SIG-M5 (cell line): ENCODE measurements around the gene TMEM167B.
A peak's percentile ranks its signal among the peaks of the same experiment; 100 is the strongest.
"Not testable (repeated sequence)": the region's sequence is repeated elsewhere in the genome, so short reads cannot be mapped to it uniquely, and the experiment has no call there.

Experiments used
- DNase-seq: peaks from one replicate; lab custom pipeline; 2025; lab: John Stamatoyannopoulos, UW

Gene TMEM167B

DNA sequence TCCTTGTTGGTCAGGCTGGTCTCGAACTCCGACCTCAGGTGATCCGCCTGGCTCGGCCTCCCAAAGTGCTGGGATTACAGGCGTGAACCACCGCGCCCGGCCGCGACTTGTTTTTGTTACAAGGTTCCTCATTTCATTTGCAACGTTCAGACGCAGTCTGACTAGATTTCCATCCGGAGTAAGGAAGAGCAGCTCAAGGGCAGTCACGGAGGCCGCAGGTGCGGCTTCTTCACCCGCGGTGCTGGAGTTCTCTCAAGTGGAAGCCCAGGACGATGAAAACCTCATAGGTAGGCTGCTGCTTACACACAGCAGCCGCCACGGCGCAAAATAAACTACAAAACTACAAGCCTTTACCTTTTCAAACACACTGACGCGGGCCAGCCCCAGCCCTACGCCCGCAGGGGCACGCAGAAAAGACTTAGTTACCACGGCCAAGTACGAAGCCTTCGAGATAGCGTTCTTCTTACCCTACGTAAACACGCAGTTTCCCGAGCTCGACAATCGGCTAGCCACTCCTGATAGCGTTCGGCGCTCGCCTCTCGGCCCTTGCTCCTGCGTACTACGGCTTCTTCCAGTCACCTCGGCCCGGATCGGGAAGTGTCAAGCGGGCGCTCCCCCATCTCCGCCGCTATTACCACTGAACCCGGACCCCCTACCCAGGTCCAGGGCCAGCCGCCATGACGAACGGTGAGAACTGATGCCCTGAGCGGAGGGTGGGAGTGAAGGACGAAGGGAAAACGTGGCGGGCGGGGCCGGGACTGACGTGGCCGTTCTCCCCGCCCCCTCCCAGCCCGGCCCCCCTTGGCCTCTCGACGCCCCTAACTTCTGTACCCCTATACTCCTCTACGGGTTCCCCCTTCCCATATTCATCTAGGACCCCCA lies at the start of gene TMEM167B:
TMEM167B (plus strand) TSS at position 569 of the 882 bp plus-strand sequence; CDS start at position 678, 109 bp downstream.
- DNase-seq: peak; percentile 85

DNA sequence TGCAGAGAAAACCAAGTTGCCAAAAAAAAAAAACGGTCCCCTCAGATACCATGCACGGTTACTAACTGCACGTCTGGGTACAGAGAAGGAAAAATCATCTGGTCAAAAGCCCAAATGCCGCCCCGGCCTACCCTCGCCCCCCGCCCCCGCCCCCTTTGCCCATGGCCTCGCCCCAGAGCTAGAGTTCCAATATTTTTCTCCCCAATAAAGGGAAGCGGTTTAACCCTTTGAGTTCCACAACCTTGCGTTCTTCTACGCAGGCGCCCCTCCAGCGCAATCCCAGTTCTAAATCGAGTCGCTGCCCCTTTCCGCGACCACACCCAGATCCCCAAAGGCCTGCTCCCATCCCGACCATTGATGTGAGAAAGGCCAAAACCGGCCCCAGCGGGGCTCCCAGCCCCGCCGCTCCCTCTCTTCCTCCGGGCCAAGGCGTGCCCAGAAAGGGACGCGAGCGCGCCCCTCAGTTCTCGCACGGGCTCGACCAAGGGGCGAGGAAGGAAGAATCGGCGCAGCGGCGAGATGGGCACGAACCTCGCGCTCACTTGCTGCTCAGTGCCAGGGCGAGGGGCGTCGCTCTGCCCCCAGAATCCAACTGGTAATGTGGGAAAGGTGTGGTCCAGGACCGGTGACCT lies 49.5 kb upstream of the TMEM167B start:
- no peak for DNase-seq

DNA sequence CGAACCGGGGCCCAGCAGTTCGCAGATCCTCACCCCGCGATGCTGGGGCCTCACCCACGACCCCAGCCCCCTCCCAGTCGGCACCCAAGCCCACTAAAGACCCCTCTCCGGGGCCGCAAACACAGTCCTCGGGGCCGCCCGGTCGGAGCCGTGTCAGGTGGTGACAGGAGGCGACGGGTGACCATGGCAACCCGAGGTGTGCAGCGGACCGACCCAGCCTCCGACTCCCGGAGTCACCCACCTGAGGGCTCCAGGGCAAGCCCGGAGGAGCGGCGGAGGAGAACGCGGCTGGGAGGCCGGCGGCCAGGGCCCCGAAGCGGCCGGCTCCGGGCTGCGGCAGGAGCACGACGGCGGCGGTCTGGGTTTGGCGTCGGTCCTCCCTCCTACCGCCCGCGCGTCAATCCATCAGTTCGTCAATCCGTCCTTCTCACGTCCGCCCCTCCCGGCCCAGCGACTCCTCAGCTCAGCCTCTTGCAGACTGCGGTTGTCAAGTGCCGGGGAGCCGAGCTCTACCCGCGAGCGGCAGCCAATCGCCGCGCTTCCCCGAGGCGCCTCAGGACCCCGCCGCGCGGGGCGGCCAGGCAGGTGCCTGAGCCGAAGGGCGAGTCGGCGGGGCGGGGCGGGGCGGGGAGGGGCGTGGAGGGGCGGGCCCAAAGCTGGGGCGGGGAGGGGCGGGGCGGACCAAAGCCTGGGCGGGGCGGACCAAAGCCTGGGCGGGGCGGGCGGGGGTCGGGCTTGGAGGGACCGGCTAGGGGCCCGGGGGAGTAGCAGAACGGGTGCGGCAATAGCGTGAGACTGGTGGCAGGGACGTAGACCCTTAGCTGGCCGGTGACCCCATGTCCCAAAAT lies 48.7 kb upstream of the TMEM167B start, which contains the start of gene WDR47:
WDR47 (minus strand) TSS at position 482 of the 848 bp plus-strand sequence. CDS start 18,590 bp downstream, outside the sequence.
- peak; percentile 83 for DNase-seq

DNA sequence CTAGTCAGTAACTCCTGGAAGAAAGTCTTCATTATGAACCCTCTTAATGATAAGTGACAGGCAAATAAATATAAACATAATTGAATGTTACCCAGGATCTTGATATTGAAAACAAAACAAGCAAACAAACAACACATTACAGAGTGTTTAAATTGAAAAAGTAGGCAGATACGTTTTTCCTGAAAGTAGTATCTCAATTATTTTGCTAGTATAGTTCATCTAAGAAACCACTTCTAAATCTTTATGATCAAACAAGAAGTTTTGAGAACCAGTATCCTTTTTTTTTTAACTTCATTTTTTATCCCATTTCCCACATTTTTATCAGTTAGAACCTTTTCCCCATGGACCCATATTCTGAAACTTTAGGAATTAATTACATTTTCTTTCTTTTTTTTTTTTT lies 45.0 kb upstream of the TMEM167B start:
- no peak for DNase-seq

DNA sequence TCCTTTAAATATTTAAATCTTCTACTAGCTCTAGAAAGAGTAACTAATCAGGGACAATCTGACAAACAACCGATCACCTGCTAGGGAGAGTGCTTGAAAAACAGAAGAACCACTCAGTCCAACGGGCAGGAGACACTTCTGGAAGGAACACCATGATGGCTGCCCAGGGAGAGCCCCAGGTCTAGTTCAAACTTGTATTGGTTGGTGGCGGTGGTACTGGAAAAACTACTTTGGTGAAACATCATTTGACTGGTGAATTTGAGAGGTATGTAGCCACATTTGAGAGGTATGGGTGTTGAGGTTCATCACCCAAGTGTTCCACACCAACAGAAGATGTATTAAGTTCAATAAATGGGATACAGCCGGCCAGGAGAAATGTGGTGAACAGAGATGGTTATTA lies 43.9 kb upstream of the TMEM167B start:
- DNase-seq: no peak

DNA sequence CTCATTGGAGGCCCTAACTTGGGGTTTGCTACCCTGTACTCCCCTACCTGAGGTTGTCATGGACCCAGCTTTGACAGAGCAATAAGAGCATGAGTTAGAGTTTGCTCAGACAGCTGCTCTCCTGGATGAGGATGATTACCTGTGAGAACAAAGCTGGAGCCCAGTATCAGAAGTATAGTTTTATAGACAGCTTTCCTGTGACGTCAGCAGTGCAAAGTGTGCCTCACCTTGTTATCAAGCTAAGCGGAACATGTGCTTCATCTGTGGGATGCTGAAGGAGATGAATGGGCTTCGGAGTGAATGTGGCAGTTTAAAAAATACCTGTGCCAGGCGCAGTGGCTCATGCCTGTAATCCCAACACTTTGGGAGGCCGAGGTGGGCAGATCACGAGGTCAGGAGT lies 43.2 kb upstream of the TMEM167B start:
- no peak for DNase-seq

DNA sequence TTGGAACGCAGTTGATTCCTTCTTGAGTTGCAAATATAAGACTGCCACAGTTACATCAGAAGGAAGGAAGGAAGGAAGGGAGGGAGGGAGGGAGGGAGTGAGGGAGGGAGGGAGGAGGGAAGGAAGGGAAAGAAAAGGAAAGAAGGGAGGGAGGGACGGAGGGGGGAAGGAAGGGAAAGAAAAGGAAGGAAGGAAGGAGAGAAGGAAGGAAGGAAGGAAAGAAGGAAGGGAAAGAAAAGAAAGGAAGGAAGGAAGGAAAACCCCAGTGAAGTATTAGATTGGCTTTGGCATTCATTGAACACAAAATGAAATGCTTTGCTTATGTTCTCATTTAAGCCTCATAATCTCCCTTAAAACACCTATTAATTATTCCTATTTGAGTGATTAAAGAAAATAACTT lies 42.2 kb upstream of the TMEM167B start:
- no peak for DNase-seq

DNA sequence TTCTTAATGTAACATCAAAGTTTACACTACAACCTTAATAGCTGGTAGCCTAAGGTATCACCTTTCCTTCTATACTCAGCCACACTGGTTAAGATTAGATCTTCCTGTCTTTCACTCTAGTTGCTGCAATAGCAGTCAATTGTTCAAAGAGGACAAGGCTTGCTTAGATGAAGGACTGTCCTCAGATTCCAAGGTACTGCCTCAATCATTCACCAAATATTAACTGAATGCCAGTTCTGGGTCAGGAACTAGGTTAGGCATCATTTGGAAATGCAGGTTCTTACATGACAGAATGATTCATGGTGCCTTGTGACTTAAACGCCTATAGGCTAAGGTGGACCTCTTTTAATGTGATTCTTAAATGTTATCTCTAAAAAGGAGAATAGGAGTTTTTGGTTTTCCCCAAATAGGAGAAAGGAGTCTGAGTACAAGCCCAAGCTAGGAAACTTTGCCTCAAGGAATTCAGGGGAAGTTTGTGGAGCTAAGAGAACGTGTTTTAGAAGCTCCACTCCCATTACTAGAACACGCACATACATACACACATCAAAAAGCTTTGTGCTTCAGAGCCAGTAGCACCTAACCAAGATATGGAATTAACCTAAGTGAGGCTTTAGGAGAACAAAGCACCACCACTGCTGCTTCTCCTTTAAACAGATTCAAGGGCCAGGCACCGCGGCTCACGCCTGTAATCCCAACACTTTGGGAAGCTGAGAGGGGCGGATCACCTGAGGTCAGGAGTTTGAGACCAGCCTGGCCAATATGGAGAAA lies 40.2 kb upstream of the TMEM167B start:
- no peak for DNase-seq

DNA sequence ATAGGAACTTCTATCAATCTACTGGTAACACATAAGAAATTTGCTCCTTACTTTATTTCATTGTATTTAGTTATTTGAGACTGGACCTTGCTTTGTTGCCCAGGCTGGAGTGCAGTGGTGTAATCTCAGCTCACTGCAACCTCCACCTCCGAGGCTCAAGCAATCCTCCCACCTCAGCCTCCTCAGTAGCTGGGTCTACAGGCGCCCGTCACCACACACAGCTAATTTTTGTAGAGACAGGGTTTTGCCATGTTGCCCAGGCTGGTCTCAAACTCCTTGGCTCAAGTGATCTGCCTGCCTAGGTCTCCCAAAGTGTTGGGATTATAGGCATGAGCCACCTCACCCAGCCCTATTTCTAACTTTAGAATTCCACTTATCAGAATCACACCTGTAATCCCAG lies 38.4 kb upstream of the TMEM167B start:
- not testable (repeated sequence) for DNase-seq

DNA sequence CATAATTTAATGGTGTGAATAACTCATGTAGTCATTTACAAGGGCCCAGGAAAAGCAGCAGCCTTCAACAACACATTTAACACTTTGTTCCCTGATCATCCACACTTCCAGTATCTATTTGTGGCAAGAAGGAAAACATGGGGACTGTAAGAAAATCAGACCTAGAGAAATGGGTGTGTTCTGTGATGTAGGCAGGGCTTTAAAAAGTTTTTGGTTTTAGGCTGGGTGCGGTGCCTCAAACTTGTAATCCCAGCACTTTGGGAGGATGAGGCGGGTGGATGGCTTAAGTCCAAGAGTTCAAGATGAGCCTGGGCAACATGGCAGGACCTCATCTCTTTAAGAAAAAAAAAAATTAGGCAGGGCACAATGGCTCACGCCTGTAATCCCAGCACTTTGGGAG lies 34.5 kb upstream of the TMEM167B start:
- no peak for DNase-seq

DNA sequence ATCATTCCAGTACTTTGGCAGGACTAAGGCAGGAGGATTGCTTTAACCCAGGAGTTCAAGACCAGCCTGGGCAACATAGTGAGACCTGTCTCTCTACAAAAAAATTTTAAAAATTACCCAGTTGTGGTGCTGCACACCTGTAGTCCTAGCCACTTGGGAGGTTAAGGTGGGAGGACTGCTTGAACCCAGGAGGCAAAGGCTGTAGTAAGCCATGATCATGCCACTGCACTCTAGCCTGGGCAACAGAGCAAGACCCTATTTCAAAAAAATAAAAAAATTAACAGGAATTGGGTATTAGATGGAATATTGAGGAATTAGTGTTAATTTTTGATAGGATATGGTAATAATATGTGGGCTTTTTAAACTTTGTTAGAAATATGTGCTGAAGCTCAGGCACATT lies 31.5 kb upstream of the TMEM167B start:
- no peak for DNase-seq

DNA sequence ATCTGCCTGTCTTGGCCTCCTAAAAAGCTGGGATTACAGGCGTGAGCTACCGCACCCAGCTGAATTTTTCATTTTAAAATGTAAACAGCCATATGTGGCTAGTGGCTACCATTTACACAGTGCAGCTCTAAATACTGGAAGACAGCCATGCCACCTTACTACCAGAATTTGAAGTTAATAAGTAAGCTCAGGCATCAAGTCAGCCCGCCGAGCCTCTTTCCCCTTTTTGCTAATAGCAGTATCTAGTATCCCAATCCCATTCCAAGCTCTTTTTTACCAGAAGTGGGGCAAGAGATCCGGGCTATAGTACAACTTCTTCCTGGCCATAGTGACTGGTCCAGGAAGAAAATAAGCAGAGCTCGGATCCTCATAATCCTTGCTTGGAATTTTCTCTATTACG lies 29.9 kb upstream of the TMEM167B start:
- no peak for DNase-seq

DNA sequence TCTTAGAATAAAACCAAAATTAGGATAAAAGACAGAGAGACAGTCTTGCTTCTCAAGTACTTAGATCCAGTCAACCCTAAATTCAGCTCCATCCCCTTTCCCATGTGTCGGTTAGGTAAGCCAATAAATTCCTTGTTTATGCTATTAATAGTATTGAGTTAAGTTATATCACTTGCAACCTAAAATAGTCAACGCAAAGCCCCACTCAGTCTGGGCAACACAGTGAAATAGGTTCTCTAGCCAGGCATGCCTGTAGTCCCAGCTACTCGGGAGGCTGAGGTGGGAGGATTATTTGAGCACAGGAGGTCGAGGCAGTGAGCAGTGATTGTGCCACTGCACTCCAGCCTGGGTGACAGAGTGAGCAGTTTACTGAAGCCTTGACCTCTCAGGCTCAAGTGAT lies 29.4 kb upstream of the TMEM167B start:
- no peak for DNase-seq

DNA sequence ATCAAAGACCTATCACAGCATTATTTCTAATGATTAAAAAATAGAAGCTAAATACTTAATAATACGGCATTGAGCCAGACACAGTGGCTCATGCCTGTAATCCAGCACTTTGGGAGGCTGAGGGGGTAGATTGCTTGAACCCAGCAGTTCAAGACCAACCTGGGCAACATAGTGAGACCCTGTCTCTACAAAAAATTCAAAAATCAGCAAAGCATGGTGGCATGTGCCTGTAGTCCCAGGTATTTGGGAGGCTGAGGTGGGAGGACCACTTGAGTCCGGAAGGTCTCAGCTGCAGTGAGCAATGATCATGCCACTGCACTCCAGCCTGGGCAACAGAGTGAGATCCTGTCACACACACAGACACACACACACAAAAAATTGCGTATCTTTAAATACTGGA lies 25.4 kb upstream of the TMEM167B start:
- no peak for DNase-seq

DNA sequence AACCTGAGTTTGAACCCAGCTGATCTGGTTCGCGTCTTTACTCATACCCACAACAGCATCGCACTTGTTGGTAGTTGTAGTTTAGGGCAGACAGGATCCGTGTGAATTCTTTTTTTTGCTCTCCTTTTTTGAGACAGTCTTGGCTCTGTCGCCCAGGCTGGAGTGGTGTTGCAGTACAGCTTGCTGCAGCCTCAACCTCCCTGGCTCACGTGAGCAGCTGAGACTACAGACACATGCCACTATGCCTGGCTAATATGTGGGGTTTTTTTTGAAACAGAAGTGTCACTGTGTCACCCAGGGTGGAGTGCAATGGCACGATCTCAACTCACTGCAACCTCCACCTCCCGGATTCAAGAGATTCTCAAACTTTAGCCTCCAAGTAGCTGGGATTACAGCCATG lies 22.7 kb upstream of the TMEM167B start:
- DNase-seq: no peak

DNA sequence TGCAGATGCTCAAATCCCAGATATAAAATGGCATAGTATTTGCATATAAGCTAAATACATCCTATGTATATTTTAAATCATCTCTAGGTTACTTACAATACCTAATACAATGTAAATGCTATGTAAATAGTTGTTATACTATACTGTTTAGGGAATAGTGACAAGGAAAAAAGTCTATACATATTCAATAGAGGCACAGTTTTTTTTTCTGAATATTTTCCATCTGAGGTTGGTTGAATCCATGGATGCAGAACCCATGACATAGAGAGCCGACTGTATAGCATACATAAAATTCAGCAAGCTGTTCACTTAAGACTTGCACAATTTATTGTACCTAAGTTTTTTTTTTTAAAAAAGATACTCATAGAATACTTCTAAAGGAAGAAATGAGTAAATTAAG lies 21.3 kb upstream of the TMEM167B start:
- DNase-seq: no peak

DNA sequence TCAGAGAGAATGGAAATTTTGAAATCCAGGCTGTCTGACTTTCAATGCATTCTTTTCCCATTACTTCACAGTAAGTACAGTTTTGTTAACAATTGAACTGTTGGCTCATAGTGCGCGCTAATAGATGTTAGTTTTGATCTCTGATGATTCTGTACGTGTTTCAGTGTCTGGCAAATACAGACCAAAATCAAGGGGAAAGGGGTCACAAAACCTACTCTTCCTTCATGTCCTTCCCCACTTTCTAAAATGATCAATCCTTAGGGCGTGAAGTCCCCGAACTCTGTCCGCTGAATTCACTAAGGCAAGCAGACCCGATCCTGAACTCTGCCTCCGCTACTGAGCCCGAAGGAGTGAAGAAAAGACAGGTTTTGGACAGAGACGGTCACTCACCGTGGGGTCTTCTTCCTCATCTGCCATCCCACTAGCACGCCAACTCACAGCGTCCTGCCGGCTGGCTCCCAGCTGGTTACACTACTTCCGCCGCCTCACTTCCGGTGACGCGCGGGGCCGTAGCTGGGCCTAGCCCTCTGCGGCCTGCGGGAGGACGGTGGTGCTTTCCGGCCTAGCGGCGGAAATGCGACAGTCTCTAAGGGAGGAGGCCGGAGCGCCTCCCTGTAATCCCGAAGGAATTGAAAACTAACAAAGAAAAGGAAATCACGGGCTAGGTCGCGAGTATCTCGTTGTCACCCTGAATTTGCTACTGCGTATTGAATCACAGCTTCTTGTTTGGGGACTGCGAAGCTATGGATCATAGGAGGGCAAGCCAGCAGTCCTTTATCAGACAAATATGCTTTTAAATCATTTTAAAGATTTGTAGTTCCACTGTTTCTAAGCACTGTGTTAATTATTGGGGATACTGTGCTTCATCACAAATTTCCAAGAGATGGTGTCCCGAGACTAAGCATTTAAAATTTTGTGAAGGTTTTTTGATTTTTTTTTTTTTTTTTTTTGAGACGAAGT lies 14.8 kb upstream of the TMEM167B start, which contains the start of gene TAF13:
TAF13 (minus strand) TSS at position 473 of the 960 bp plus-strand sequence; CDS start at position 417, 56 bp downstream.
- DNase-seq: peak; percentile 43

DNA sequence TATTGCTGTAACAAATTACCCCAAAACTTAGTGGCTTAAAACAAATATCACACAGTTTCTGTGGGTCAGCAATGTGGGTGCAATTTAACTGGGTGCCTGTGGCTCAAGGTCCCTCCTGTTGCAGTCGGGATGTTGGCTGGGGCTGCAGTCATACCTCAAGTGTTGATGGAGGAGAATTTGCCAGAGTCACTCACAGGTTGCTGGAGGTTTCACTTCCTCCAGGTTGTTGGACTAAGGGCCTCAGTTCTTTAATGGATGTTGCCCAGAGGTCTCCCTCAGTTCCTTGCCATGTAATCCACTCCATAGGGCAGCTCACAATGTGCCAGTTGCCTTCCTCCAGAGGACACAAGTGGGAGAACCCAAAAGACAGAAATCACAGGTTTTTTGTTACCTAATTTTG lies 12.2 kb upstream of the TMEM167B start:
- no peak for DNase-seq

DNA sequence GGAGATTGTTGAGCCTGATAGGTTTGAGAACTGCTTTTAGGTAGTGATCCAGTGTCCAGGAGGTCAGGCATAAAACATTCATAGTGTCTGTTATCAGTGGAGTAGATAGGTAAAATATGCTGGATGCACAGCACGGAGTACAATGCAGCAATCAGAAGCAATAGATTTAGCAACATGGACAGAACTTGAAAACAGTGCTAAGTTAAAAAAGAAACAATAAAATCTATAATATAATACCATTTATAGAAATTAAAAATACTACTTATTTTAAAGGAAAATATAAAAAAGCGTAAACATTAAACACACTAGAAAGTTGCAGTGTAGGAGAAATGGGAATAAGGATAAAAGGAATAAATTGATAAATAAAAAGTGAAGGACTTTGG lies 11.3 kb upstream of the TMEM167B start:
- DNase-seq: no peak

DNA sequence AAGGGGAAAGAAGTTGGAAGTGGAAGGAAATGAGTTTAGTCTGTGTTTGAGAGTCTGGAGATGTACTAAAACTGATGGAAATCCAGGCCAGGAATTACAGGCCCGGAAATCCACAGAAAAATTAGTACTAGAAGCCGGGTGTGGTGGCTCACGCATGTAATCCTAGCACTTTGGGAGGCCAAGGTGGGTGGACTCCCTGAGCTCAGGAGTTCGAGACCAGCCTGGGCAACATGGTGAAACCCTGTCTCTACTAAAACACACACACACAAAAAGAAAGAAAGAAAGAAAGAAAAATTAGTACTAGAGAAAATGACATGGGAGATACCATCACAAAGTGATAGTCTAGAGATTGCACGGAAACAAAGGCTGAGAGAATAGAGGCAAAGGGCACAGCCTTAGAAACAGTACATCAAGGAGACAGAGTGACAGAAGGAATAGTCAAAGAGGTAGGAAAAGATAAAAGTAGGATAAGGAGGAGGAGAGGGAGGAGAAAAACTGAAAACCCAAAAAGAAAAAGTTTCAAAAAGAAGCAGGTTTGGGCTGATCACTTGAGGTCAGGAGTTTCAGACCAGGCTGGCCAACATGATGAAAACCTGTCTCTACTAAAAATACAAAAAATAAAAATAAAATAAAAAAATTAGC lies 10.0 kb upstream of the TMEM167B start:
- no peak for DNase-seq
